Measurements from ENCODE around the gene ARHGAP26. TPM values are rescaled to one million over a fixed set of nuclear protein-coding genes. Genes with fewer than 3 reads are reported as not detected.

The ARHGAP26 gene
- total and polyA plus RNA-seq, 12 donors = 7.5 to 45.8 (median 37.2) TPM

GRCh38 chr5:143258559-143259253 is 488.5 kb downstream of the ARHGAP26 start:
- Histone ChIP-seq H3K4me1 (peaks cover 0 to 9% (median 0%) of the 10 kb centered on the region in 9 donors), H3K9me3 (no peaks in the 10 kb centered on the region), H3K27me3 (no peaks in the 10 kb centered on the region), H3K4me3 (no peak overlapping the region), H3K27ac (no peak overlapping the region), H3K36me3 (no peaks in the 10 kb centered on the region)
- intact Hi-C loops (cut with DNase I) = no loop called here
- no peak for DNase-seq
- no peak for TF ChIP-seq CTCF (IDR thresholded peaks at IDR 0.05)
- no peak for ATAC-seq
- WGBS, 2 donors = 98% methylated on average over 12 of the region's 12 CpGs

GRCh38 chr5:143259254-143259605 is 489.1 kb downstream of the ARHGAP26 start:
- 90 to 96% methylated on average over 7 of the region's 7 CpGs for WGBS, 2 donors
- Histone ChIP-seq H3K36me3 (no peaks in the 10 kb centered on the region), H3K4me3 (no peak overlapping the region), H3K27ac (no peak overlapping the region), H3K4me1 (peaks cover 0 to 9% (median 0%) of the 10 kb centered on the region in 9 donors), H3K27me3 (no peaks in the 10 kb centered on the region), H3K9me3 (no peaks in the 10 kb centered on the region)
- intact Hi-C loops (cut with DNase I) = no loop called here
- ATAC-seq (no peak), DNase-seq (no peak)
- TF ChIP-seq CTCF (IDR thresholded peaks at IDR 0.05) = no peak

GRCh38 chr5:143261748-143262392 is 491.7 kb downstream of the ARHGAP26 start:
- ATAC-seq = no peak
- peak overlapping the region in 1 of 10 donors; percentile 68 for H3K27ac ChIP-seq
- H3K9me3 ChIP-seq = peaks cover 0 to 13% (median under 1%) of the 10 kb centered on the region in 11 donors
- H3K4me3 ChIP-seq = no peak overlapping the region
- TF ChIP-seq CTCF (IDR thresholded peaks at IDR 0.05) = no peak
- no peak for DNase-seq
- intact Hi-C loops (cut with DNase I) = no loop called here
- no peaks in the 10 kb centered on the region for H3K36me3 ChIP-seq
- WGBS, 2 donors = 94 to 99% methylated on average over 7 of the region's 7 CpGs
- H3K27me3 ChIP-seq = no peaks in the 10 kb centered on the region
- H3K4me1 ChIP-seq = peaks cover 0 to 9% (median 0%) of the 10 kb centered on the region in 9 donors

GRCh38 chr5:143262393-143263174 is 492.4 kb downstream of the ARHGAP26 start:
- intact Hi-C loops (cut with DNase I) = no loop called here
- H3K4me1 ChIP-seq = peaks cover 0 to 9% (median 0%) of the 10 kb centered on the region in 9 donors
- no peaks in the 10 kb centered on the region for H3K27me3 ChIP-seq
- no peak for TF ChIP-seq CTCF (IDR thresholded peaks at IDR 0.05)
- DNase-seq (no peak), ATAC-seq (peak in 2 of 8 donors; percentile 9 to 75)
- no peak overlapping the region for H3K4me3 ChIP-seq
- peaks cover 0 to 20% (median 7%) of the 10 kb centered on the region in 11 donors for H3K9me3 ChIP-seq
- peak overlapping the region in 1 of 10 donors; percentile 68 for H3K27ac ChIP-seq
- WGBS, 2 donors = 91 to 94% methylated on average over 1 of the region's 1 CpG
- H3K36me3 ChIP-seq = no peaks in the 10 kb centered on the region

Measured in heart right ventricle (tissue), 16 donors.